ENCODE data around the gene PHAX. TPM values are rescaled to one million over a fixed set of nuclear protein-coding genes. Genes with fewer than 3 reads are reported as not detected.
"Not testable (repeated sequence)": the region's sequence is repeated elsewhere in the genome, so short reads cannot be mapped to it uniquely, and the experiment has no call there.

PHAX gene
- total RNA-seq, 1 donor from 2014 or later: 54.7 TPM

GRCh38 chr5:126605525-126605924, 4.8 kb downstream of the PHAX start:
- no peak overlapping the region for H3K4me3 ChIP-seq (ENCODE audit: low read depth, low read length)
- TF ChIP-seq, protein P1, sequence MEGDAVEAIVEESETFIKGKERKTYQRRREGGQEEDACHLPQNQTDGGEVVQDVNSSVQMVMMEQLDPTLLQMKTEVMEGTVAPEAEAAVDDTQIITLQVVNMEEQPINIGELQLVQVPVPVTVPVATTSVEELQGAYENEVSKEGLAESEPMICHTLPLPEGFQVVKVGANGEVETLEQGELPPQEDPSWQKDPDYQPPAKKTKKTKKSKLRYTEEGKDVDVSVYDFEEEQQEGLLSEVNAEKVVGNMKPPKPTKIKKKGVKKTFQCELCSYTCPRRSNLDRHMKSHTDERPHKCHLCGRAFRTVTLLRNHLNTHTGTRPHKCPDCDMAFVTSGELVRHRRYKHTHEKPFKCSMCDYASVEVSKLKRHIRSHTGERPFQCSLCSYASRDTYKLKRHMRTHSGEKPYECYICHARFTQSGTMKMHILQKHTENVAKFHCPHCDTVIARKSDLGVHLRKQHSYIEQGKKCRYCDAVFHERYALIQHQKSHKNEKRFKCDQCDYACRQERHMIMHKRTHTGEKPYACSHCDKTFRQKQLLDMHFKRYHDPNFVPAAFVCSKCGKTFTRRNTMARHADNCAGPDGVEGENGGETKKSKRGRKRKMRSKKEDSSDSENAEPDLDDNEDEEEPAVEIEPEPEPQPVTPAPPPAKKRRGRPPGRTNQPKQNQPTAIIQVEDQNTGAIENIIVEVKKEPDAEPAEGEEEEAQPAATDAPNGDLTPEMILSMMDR (conservative IDR thresholded peaks at IDR 0.05; ENCODE audit: low read depth, low read length): no peak
- DNase-seq (ENCODE audit: low read depth): no peak

- no peak overlapping the region for H3K4me3 ChIP-seq (ENCODE audit: low read depth, low read length)
- TF ChIP-seq, protein P1 (conservative IDR thresholded peaks at IDR 0.05; ENCODE audit: low read depth, low read length): no peak
- no peak for DNase-seq (ENCODE audit: low read depth)
Measured at GRCh38 chr5:126610160-126610559, 9.4 kb downstream of the PHAX start.

GRCh38 chr5:126610616-126611015, 9.9 kb downstream of the PHAX start:
- no peak for DNase-seq (ENCODE audit: low read depth)
- no peak overlapping the region for H3K4me3 ChIP-seq (ENCODE audit: low read depth, low read length)
- TF ChIP-seq, protein P1 (conservative IDR thresholded peaks at IDR 0.05; ENCODE audit: low read depth, low read length): no peak

DNA sequence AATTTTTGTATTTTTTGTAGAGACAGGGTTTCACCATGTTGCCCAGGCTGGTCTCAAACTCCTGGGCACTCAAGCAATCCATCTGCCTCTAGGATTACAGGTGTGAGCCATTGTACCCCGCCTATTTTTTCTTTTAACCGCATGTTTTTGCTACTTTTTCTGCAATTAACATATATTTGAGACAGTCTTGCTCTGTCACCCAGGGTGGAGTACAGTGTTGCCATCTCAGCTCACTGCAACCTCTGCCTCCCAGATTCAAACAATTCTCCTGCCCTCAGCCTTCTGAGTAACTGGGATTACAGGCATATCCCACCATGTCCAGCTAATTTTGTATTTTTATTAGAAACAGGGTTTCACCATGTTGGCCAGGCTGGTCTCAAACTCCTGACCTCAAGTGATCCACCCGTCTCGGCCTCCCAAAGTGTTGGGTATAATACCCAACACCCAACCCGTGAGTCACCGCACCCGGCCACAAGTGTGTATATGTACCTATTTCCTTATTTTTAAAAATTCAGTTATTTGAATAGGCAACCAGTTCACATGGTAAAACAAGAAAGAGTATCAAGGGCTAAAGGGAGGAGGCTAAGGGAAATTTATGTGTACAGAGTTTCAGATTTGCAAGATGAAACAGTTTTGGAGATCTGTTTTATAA, 13.3 kb downstream of the PHAX start:
- H3K4me3 ChIP-seq (ENCODE audit: low read depth, low read length): no peak overlapping the region
- TF ChIP-seq, protein P1 (conservative IDR thresholded peaks at IDR 0.05; ENCODE audit: low read depth, low read length): no peak
- no peak for DNase-seq (ENCODE audit: low read depth)

- DNase-seq (ENCODE audit: low read depth): no peak
- no peak overlapping the region for H3K4me3 ChIP-seq (ENCODE audit: low read depth, low read length)
- TF ChIP-seq, protein P1 (conservative IDR thresholded peaks at IDR 0.05; ENCODE audit: low read depth, low read length): no peak
Measured at GRCh38 chr5:126615286-126615685, 14.5 kb downstream of the PHAX start.

GRCh38 chr5:126617603-126618002, 16.9 kb downstream of the PHAX start:
- not testable (repeated sequence) for H3K4me3 ChIP-seq (ENCODE audit: low read depth, low read length); DNase-seq (ENCODE audit: low read depth)

DNA sequence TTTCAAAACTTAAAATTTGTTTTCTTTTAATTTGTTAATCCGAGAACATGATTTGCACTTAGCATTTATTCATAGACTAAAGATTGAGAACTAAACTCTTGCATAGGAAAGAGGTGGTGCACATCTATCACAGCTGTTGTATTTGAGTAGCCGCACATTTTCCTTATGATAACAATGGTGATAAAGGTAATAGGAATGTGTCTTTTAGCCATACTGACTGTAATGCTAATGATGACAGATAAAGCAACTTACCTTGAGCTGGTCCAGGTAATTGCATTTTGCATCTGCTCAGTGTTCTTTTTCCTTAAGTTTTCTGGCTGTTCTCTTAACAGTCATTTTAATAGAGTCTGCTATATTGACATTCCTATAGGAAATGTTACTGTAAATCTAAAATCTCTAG, 19.0 kb downstream of the PHAX start:
- H3K4me3 ChIP-seq (ENCODE audit: low read depth, low read length): no peak overlapping the region
- TF ChIP-seq, protein P1 (conservative IDR thresholded peaks at IDR 0.05; ENCODE audit: low read depth, low read length): no peak
- DNase-seq (ENCODE audit: low read depth): no peak

All from epithelial cell of proximal tubule (primary cell).